Calu3 (cell line): ENCODE results near the gene BEST2. TPM values are rescaled to one million over a fixed set of nuclear protein-coding genes. Genes with fewer than 3 reads are reported as not detected.
"Not testable (repeated sequence)": the region's sequence is repeated elsewhere in the genome, so short reads cannot be mapped to it uniquely, and the experiment has no call there.

Experiments
- BruUV-seq: library from RNA; stranded (reverse); fragments of 400-500 nt; replicated peaks from 2 replicates; lab custom pipeline; 2021; lab: Mats Ljungman, UMichigan
- CTCF ChIA-PET: fragments of 300-600 bp; sonication (Branson Sonifier 250); formaldehyde crosslinking; loops from one replicate; lab custom pipeline; 2022; ENCODE audit warnings: antibody characterized with exemption; lab: Charles Lee
- DNase-seq: peaks from one replicate; pipeline ENCODE4 v3.0.0; 2022
- H3K27ac Mint-ChIP-seq: one replicate; pipeline ENCODE4 v1.8.0; 2022; ENCODE audit warnings: mixed read lengths; ENCODE audit not compliant: unreplicated experiment
- H3K27me3 Mint-ChIP-seq: one replicate; pipeline ENCODE4 v1.8.0; 2022; ENCODE audit warnings: mixed read lengths; ENCODE audit not compliant: unreplicated experiment
- H3K36me3 Mint-ChIP-seq: one replicate; pipeline ENCODE4 v1.8.0; 2022; ENCODE audit warnings: mild to moderate bottlenecking, moderate library complexity, mixed read lengths; ENCODE audit not compliant: insufficient read depth, unreplicated experiment
- H3K4me1 Mint-ChIP-seq: one replicate; pipeline ENCODE4 v1.8.0; 2022; ENCODE audit warnings: mild to moderate bottlenecking, low read depth, mixed read lengths; ENCODE audit not compliant: unreplicated experiment
- H3K4me3 Mint-ChIP-seq: one replicate; pipeline ENCODE4 v1.8.0; 2022; ENCODE audit warnings: mild to moderate bottlenecking, low read depth, moderate library complexity, mixed read lengths; ENCODE audit not compliant: unreplicated experiment
- H3K9me3 Mint-ChIP-seq: one replicate; pipeline ENCODE4 v1.8.0; 2022; ENCODE audit warnings: low read depth, mixed read lengths; ENCODE audit not compliant: unreplicated experiment
- intact Hi-C: fragments of 100-400 bp; cut with micrococcal nuclease; formaldehyde crosslinking; loops from one replicate; pipeline ENCODE4 v1.10.0; 2022; ENCODE audit not compliant: unreplicated experiment
- total RNA-seq: library from RNA; stranded (reverse); gene quantifications from 2 replicates; pipeline ENCODE4 v1.2.3, GENCODE V29; 2022
- TF ChIP-seq, protein P1 (sequence below): fragments of 200-600 bp; IDR thresholded peaks from one replicate; pipeline ENCODE4 v1.8.0; 2022; ENCODE audit warnings: antibody characterized with exemption; ENCODE audit not compliant: unreplicated experiment

The BEST2 gene
- total RNA-seq, 1 experiment from 2014 or later, result not detected

DNA sequence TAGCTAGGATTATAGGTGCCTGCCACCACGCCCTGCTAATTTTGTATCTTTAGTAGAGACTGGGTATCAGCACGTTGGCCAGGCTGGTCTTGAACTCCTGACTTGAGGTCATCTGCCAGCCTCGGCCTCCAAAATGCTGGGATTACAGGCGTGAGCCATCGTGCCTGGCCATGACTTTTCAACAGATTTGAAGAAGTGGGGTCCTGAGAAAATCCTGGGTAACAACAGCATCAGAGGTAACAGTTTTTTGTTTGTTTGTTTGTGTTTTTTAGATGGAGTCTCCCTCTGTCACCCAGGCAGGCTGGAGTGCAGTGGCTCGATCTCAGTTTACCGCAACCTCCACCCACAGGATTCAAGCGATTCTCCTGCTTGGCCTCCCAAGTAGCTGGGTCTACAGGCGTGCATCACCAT lies 43.4 kb downstream of the BEST2 start:
- Mint-ChIP-seq H3K4me3 (no peak overlapping the region), H3K27ac (no peak overlapping the region), H3K36me3 (peaks cover 78% of the 10 kb centered on the region), H3K27me3 (no peaks in the 10 kb centered on the region), H3K9me3 (no peaks in the 10 kb centered on the region), H3K4me1 (peaks cover 23% of the 10 kb centered on the region)
- BruUV-seq, result no TSS peak
- TF ChIP-seq, protein P1, sequence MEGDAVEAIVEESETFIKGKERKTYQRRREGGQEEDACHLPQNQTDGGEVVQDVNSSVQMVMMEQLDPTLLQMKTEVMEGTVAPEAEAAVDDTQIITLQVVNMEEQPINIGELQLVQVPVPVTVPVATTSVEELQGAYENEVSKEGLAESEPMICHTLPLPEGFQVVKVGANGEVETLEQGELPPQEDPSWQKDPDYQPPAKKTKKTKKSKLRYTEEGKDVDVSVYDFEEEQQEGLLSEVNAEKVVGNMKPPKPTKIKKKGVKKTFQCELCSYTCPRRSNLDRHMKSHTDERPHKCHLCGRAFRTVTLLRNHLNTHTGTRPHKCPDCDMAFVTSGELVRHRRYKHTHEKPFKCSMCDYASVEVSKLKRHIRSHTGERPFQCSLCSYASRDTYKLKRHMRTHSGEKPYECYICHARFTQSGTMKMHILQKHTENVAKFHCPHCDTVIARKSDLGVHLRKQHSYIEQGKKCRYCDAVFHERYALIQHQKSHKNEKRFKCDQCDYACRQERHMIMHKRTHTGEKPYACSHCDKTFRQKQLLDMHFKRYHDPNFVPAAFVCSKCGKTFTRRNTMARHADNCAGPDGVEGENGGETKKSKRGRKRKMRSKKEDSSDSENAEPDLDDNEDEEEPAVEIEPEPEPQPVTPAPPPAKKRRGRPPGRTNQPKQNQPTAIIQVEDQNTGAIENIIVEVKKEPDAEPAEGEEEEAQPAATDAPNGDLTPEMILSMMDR, result no peak
- CTCF ChIA-PET, result interaction anchor here (0.7 to 2.4 kb wide), 3 partner anchors 34 to 74 kb away, joined by 3 to 15 read pairs (median 4); no protein-coding TSS in a partner anchor
- intact Hi-C loops, result loop anchor here (1.0 kb wide), 1 partner anchor 18 kb away; no protein-coding TSS in a partner anchor
- no peak for DNase-seq

DNA sequence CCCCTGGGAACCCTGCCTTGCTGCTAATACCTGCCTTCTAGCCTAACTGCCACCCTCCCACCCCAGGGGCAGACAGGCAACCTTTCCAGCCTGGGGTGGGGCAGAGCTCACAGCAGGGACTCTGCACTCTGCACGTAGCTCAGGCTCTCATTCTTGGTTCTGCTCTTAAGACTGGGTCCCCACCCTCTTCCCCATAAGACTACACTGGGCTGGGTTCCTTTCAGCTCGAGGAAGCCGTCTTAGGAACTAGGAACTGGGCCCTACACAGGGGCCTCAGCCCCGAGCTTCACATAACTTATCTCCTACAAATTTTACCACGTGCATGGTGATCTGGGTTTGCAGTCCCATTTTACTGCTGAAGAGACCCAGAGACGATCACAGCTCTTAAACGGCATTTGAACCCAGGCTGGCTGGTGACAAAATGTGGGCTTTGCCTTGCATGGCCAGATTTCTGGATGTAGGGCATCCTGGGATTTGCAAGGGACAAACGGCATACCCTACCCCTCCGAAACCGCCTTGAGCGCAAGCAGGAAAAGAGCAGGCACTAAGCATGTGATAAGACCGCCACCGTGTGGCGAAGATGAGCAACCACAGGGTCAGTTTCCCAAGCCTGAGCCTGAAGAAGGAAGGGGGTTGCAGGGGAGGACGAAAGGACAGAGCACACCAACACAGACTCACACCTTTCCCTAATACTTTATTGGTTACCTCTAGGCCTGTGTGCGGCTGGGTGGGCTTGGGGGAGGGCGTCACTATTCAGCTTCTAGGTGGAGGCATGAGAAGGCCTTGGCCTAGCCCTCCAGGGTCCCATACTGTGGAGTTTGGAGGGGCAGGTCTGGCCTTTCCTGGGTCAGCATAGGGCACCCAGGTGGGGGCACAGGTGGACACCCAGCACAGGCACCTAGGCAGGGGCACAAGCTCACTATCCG lies 44.8 kb downstream of the BEST2 start:
- H3K4me1 Mint-ChIP-seq, result peaks cover 13% of the 10 kb centered on the region
- CTCF ChIA-PET, result interaction anchor here (0.6 to 2.4 kb wide), 7 partner anchors 19 to 1378 kb away, joined by 3 to 15 read pairs (median 3); partner anchors contain the start of gene RGL3
- peaks cover 73% of the 10 kb centered on the region for H3K36me3 Mint-ChIP-seq
- H3K9me3 Mint-ChIP-seq, result no peaks in the 10 kb centered on the region
- peak overlapping the region; percentile 89 for H3K27ac Mint-ChIP-seq
- intact Hi-C loops, result loop anchor here (1.0 kb wide), 1 partner anchor 36 kb away; no protein-coding TSS in a partner anchor
- DNase-seq, result peak; percentile 70
- no peaks in the 10 kb centered on the region for H3K27me3 Mint-ChIP-seq
- TF ChIP-seq, protein P1, result peak; percentile 86
- peak overlapping the region; percentile 56 for H3K4me3 Mint-ChIP-seq
- no TSS peak for BruUV-seq

DNA sequence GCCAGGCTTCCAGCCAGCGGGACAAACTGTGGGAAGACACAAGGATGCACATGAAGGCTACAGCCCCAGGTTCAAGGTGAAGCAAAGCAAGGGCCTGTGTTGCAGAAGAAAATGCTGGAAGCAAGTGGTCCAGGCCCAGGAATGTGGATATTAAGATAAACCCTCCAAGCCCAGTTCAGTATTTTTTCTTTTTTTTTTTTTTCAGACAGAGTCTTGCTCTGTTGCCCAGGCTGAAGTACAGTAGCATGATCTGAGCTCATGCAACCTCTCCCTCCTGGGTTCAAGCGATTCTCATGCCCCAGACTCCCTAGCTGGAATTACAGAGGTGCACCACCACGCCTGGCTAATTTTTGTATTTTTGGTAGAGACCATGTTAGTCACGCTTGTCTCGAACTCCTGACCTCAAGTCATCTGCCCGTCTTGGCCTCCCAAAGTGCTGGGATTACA lies 45.6 kb downstream of the BEST2 start:
- intact Hi-C loops, result no loop called here
- no peak for DNase-seq
- BruUV-seq, result no TSS peak
- Mint-ChIP-seq H3K27ac (no peak overlapping the region), H3K4me3 (no peak overlapping the region), H3K27me3 (no peaks in the 10 kb centered on the region), H3K9me3 (no peaks in the 10 kb centered on the region), H3K36me3 (peaks cover 73% of the 10 kb centered on the region), H3K4me1 (peaks cover 15% of the 10 kb centered on the region)
- TF ChIP-seq, protein P1, result no peak
- CTCF ChIA-PET, result interaction anchor here (0.7 to 1.1 kb wide), 2 partner anchors 63 to 1378 kb away, joined by 3 read pairs; partner anchors contain the start of gene RGL3

DNA sequence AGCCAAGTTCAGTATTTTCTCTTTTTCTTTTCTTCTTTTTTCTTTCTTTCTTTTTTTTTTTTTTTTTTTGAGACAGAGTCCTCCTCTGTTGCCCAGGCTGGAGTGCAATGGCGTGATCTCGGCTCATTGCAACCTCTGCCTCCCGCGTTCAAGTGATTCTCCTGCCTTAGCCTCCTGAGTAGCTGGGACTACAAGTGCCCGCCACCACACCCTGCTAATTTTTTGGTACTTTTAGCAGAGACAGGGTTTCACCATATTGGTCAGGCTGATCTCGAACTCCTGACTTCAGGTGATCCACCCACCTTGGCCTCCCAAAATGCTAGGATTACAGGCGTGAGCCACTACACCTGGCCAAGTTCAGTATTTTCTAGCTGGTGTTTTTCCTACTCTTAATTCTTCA lies 46.0 kb downstream of the BEST2 start:
- H3K27ac Mint-ChIP-seq, BruUV-seq, intact Hi-C loops, H3K4me3 Mint-ChIP-seq, DNase-seq, H3K9me3 Mint-ChIP-seq, H3K27me3 Mint-ChIP-seq: not testable (repeated sequence)
- CTCF ChIA-PET, result interaction anchor here (0.7 to 1.1 kb wide), 2 partner anchors 64 to 1379 kb away, joined by 3 read pairs; partner anchors contain the start of gene RGL3
- peaks cover 73% of the 10 kb centered on the region for H3K36me3 Mint-ChIP-seq
- H3K4me1 Mint-ChIP-seq, result peaks cover 20% of the 10 kb centered on the region
